Mesodermal cell (in vitro differentiated cells): ENCODE results near the gene NHSL2.

Source experiments
- H3K27ac ChIP-seq: 2 replicates; pipeline ENCODE4 v1.7.0; 2013; ENCODE audit warnings: mild to moderate bottlenecking, low read depth, low read length, moderate library complexity; ENCODE audit not compliant: severe bottlenecking
- H3K36me3 ChIP-seq: 2 replicates; pipeline ENCODE4 v1.7.1; 2013; ENCODE audit warnings: mild to moderate bottlenecking, low read length, moderate library complexity; ENCODE audit not compliant: control insufficient read depth, insufficient read depth
- H3K4me1 ChIP-seq: one replicate; pipeline ENCODE4 v1.7.1; 2013; ENCODE audit warnings: mild to moderate bottlenecking, low read length; ENCODE audit not compliant: insufficient read depth, control insufficient read depth, poor library complexity, severe bottlenecking
- H3K4me3 ChIP-seq: 2 replicates; pipeline ENCODE4 v1.7.0; 2013; ENCODE audit warnings: low read length, control low read depth, mild to moderate bottlenecking; ENCODE audit not compliant: insufficient read depth, poor library complexity, severe bottlenecking; ENCODE audit errors: extremely low read depth
- H3K9me3 ChIP-seq: 2 replicates; pipeline ENCODE4 v1.7.1; 2013; ENCODE audit warnings: mild to moderate bottlenecking, low read length, moderate library complexity; ENCODE audit not compliant: control insufficient read depth
- WGBS, 2 experiments: methylation state at CpG; one replicate each; pipeline ENCODE4 v1.1.5; 2013; ENCODE audit warnings: missing lambda C conversion rate in 2 of 2; ENCODE audit not compliant: insufficient coverage in 2 of 2; 5-methylcytosine and 5-hydroxymethylcytosine counted together

Gene NHSL2

DNA sequence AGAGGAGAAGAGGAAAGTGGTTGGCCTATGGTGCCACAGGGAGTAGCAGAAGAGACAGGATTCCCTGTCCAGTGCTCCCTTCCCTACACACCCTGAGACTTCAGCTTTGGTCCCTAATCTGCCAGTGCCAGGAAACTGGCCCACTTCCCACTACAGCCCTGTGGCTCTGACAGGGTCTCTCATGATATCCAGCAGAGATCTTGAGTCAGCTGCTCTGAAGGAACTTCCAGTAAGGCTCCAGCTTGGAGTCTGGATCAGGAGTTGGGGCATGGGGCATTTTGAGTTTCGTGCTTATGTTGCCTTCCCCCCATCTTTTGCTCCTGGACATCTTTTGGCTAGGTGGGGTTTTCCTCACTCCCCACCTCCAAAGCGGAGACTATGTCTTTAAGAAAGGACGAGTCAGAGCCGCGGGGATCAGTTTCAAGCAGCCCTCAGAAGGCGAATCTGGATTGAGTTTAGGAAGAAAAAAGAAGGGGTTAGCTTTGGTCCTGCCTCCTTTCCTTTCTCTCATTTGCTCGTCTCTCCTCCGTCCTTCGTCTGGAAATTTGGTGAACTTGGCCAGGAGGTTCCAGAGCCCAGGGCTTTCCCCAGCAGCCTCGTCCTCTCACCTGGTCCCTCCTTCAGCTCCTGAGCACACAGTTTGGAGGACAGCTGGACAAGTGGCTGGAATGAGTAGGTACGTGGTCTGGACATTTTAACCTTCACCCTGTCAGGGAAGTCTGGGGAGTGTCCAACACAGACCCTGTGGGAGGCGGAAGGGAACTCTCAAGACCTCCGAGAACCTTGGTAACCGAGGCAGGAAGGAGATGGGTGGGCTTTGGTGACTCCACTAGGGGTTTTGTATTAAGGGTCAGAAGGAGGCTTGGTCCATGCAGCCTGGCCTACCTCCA, 116.6 kb downstream of the NHSL2 start:
- Histone ChIP-seq H3K36me3 (peaks cover 9% of the 10 kb centered on the region), H3K4me1 (peaks cover 9% of the 10 kb centered on the region), H3K27ac (no peak overlapping the region), H3K4me3 (no peak overlapping the region), H3K9me3 (no peaks in the 10 kb centered on the region)
- 83% methylated on average over 1 of the region's 14 CpGs; no CpG with 5 or more reads in 1 of the 2 experiments for WGBS, 2 experiments

- Histone ChIP-seq H3K9me3 (no peaks in the 10 kb centered on the region), H3K27ac (no peak overlapping the region), H3K36me3 (peaks cover 4% of the 10 kb centered on the region), H3K4me1 (peaks cover 9% of the 10 kb centered on the region), H3K4me3 (no peak overlapping the region)
- no CpG with 5 or more reads among the region's 2 CpGs for WGBS, 2 experiments
These were observed 117.3 kb downstream of the NHSL2 start for GRCh38 chrX:72027914-72028307.

DNA sequence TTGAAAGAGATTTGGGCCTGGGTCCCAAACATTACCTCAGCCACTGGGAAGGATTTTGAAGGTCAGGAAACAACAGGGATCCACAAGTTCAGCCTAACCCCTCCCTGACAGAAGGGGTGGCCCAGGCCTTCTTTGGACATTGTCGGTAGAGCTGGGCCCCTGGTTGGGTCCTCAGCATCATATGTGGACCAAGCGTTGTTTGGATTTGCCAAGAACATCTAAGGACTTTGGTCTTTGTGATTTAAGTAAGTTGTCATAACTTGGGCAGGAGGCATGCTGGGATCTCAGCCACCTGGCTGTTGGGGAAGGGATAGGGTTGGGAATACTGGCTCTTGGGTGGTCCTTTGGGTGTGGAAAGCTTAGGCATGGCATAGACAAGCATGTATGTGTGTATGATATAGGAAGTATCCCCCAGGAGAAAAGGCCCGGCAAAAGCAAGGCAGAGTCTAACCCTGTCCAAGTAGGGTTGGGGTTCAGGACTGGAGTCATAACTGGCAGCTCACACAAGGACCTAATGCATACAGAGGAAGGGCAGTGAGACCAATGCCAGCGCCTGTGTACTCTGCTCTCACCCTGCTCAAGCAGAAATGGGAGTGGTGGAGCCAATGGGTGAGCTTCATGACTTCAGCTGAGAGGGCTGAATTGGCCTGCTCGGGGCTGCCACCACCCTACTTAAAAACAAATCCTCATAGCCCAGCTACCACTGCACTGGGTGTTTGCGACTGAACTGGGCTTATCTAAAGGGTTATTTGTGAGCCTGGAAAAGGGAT, 118.2 kb downstream of the NHSL2 start:
- Histone ChIP-seq H3K9me3 (no peaks in the 10 kb centered on the region), H3K36me3 (peaks cover 4% of the 10 kb centered on the region), H3K4me3 (no peak overlapping the region), H3K4me1 (peaks cover 9% of the 10 kb centered on the region), H3K27ac (peak overlapping the region; percentile 77)
- 90 to 100% methylated on average over 1 to 2 of the region's 6 CpGs for WGBS, 2 experiments

GRCh38 chrX:72029483-72030411, 119.1 kb downstream of the NHSL2 start:
- Histone ChIP-seq H3K4me3 (no peak overlapping the region), H3K36me3 (peaks cover 4% of the 10 kb centered on the region), H3K9me3 (no peaks in the 10 kb centered on the region), H3K4me1 (peaks cover 9% of the 10 kb centered on the region), H3K27ac (peak overlapping the region; percentile 77)
- WGBS, 2 experiments = 90% methylated on average over 2 of the region's 7 CpGs; no CpG with 5 or more reads in 1 of the 2 experiments

DNA sequence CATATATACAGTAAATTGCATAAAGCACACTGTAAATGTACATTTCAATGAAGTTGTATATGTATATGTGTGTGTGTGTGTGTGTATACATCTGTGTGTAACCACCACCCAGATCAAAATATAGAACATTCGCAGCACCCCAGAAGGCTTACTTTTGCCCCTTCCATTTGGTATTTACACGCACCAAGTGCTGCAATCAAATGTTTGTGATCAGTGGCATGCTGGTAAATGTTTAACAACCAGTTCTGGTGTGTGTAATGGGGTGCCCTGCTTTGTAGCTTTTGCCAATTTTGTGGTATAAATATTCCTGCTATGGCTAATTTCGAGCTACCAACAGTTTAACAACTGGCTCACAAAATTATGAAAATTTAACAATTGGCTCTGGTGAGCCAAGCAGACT, 119.8 kb downstream of the NHSL2 start:
- Histone ChIP-seq H3K36me3 (peaks cover 4% of the 10 kb centered on the region), H3K4me1 (peaks cover 9% of the 10 kb centered on the region), H3K4me3 (no peak overlapping the region), H3K9me3 (no peaks in the 10 kb centered on the region), H3K27ac (no peak overlapping the region)
- WGBS, 2 experiments = no CpG with 5 or more reads among the region's 3 CpGs

- no CpG with 5 or more reads among the region's 1 CpG for WGBS, 2 experiments
These were observed 120.5 kb downstream of the NHSL2 start for GRCh38 chrX:72031118-72031517.

DNA sequence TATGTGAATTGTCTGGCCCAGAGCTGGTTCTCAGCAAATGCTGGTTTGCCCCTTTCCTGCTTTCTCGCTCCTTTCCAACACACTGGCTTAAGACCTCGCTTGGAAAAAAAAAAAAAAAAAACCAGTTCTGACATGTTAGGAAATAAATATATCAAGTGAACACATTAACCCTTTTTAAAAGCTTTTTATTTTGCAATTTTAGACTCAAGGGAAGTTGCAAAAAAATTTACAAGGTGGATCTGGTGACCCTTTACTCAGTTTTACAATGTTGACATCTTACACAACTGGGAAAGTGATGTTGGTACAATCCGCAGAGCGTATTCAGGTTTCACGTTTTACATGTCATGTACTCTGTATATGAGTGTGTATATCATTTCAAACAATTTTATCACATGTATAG, 121.0 kb downstream of the NHSL2 start:
- Histone ChIP-seq H3K4me1 (peaks cover 9% of the 10 kb centered on the region), H3K9me3 (no peaks in the 10 kb centered on the region), H3K27ac (no peak overlapping the region), H3K4me3 (no peak overlapping the region), H3K36me3 (peaks cover 8% of the 10 kb centered on the region)
- WGBS, 2 experiments = no CpG with 5 or more reads among the region's 5 CpGs

More at GRCh38 chrX:72031118-72031517, 120.5 kb downstream of the NHSL2 start:
- Histone ChIP-seq H3K27ac (no peak overlapping the region), H3K4me1 (peaks cover 9% of the 10 kb centered on the region), H3K9me3 (no peaks in the 10 kb centered on the region), H3K4me3 (no peak overlapping the region), H3K36me3 (peaks cover 8% of the 10 kb centered on the region)

- no CpG with 5 or more reads among the region's 2 CpGs for WGBS, 2 experiments
- Histone ChIP-seq H3K4me1 (no peaks in the 10 kb centered on the region), H3K27ac (no peak overlapping the region), H3K36me3 (peaks cover 3% of the 10 kb centered on the region), H3K4me3 (no peak overlapping the region), H3K9me3 (no peaks in the 10 kb centered on the region)
These were observed 127.0 kb downstream of the NHSL2 start for GRCh38 chrX:72037601-72038000.

DNA sequence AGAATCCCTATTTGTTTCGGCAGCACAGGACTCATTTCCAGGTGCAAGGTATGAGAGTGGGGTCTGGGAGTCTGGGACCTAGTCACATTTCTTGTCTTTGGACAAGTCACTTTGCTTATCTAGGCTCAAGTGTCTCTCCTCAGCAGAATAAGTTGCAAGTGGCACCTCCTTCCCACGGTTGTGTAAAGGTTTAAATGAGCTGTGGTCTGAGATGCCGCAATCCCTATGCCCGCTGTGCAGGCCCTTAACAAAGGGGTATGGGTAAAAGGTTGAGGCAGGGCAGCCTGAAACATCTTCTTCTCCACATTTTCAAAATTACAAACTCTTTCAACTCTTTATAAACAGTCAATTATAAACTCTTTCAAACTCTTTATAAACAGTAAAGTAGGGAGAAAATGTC, 127.4 kb downstream of the NHSL2 start:
- no peaks in the 10 kb centered on the region for H3K4me1 ChIP-seq
- peaks cover 3% of the 10 kb centered on the region for H3K36me3 ChIP-seq
- WGBS, 2 experiments = no CpG with 5 or more reads among the region's 4 CpGs
- H3K27ac ChIP-seq = no peak overlapping the region
- no peak overlapping the region for H3K4me3 ChIP-seq
- H3K9me3 ChIP-seq = no peaks in the 10 kb centered on the region

GRCh38 chrX:72038868-72039267, 128.2 kb downstream of the NHSL2 start:
- H3K27ac ChIP-seq = no peak overlapping the region
- H3K4me1 ChIP-seq = no peaks in the 10 kb centered on the region
- H3K36me3 ChIP-seq = peaks cover 3% of the 10 kb centered on the region
- H3K9me3 ChIP-seq = no peaks in the 10 kb centered on the region
- no CpG with 5 or more reads among the region's 2 CpGs for WGBS, 2 experiments
- no peak overlapping the region for H3K4me3 ChIP-seq
